Activated T-cell treated with anti-CD3 and anti-CD28 coated beads, Interleukin-2, amount 50 U/mL, for 1 hour (primary cell): Measurements from ENCODE around the gene ACSM5.
"Not testable (repeated sequence)": the region's sequence is repeated elsewhere in the genome, so short reads cannot be mapped to it uniquely, and the experiment has no call there.

Experiments
- DNase-seq: peaks from one replicate; pipeline ENCODE4 v3.0.0-alpha.2; 2020

The ACSM5 gene

DNA sequence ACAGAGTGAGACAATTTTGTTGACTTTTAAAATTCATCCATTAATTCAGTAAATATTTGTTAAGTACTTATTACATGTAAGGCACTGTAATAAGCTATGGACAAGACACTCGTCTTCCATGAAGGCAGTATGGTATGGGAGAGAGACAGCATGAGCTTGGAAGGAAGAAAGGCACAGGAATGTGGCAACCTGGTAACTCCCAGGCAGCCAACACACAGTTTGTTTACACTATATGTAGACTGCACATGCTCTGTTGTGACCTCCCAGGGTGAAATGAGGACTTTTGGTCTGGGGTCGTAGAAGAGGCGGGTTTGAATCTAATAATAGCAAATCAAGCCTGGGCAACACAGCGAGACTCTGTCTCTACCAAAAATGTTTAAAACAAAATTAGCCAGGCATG is 51.0 kb downstream of the ACSM5 start:
- not testable (repeated sequence) for DNase-seq

DNA sequence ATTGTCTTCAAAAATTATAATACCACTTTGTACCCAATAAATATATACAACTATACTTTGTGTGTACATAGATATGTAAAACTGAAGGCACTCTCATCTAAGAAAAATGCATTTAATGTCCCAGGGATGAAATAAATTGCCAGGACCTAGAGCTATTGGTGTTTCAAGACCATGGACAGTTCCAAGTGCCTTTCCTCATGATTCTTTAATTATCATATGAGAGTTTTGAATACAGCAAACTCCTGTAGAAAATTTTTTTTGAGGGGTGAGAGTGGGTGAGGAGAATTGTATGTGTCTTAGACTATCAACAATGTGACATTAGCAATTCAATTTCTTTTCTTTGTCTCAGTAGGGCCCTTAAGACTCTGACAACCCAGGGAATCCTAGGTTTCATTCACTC is 59.6 kb downstream of the ACSM5 start:
- DNase-seq, result not testable (repeated sequence)

DNA sequence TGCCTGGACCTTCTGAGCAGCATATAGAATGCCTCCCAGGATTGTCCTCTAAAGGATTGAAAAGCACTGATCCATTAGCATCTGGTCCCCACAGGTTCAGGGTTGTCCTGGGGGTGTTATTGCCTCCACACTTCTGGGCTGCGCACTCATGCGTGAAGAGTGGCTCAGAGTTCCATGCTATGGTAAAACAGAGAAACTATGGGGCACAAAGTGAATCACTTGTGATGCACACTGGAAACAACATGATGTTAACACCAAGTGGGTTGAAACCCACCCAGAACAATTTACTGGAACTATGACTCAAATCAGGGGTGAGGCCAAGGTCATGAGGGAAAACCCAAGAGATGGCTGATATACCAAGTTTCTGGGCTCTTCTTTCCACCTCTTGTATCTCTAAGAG is 60.6 kb downstream of the ACSM5 start:
- DNase-seq, result not testable (repeated sequence)

DNA sequence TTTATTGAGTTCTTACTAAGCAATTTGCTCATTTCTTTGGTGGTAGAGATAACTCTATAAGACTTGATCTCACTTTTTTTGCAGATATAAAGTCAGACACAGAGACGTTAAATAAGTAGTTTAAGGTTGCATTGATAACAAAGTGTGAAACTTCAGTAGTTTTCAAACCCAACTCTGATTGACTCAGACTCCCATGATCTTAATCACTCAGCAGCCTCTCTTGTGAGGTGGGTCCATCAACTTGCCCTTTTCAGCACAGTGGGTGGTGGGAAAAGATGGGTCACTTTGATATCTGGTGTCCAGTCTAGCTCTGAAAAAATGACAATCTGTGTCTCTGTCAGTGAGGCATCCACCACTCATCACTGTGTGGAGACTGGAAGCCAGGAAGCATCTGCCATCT is 61.4 kb downstream of the ACSM5 start:
- DNase-seq, result not testable (repeated sequence)

DNA sequence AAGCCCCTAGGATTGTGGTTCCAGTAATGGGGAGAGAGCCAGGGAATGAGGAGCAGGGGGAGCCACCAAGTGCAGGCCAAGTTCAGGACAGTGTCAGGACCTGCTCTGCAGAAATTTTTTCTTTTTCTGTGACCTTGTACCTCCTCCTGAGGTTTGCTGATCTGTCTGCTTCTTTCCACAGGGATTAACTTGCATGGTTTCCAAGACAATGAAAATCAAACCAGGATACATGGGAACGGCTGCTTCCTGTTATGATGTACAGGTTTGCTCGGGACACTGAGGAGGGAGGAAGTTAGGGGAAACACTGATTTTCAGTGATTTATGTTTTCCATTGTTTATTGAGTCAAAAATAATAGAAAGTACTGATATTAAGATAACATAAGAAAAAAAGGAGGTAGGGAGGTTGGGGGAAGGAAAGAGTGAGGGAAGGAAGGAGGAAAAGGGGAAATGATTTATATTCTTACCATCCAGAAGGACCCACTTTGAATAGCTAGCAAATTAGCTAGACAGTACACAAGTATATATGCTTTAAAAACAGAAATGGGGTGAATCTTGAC is 67.9 kb downstream of the ACSM5 start:
- not testable (repeated sequence) for DNase-seq

DNA sequence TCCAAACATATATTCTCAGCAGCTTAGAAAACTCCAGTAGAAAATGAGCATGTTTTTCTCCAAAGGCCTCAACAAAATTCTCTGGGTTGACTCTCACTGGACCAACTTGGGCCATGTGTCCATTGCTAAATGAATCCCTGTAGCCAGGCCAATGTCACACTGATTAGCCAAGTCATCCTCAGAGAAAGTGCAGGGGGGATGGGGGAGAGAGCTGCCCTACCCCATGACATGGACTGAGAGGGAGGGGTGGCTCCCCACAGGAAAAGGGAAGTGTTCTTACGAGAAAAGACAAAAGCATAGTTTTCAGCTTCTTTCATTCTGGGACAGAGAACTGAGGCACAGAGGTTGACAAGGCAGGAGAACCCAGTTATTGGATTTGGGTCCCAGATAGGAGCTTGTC is 74.7 kb downstream of the ACSM5 start:
- DNase-seq, result not testable (repeated sequence)

DNA sequence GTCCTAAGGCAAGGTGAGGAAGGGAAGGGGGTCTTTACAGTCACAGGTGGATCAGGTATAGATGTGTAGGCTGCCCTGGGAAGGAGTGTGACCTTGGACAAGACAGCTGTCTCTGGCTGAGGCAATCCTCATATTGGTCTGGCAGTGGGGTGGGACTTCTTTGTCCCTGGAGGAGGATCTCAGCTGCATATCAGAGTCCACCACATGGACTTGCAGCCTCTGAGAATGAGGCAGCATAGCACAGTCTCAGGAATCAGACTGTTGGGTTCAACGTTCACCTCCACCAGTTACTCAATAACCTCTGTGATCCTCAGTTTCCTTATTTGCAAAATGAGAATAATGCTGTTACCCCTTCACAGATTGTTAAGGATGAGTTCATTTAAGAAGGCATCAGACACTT is 75.4 kb downstream of the ACSM5 start:
- no peak for DNase-seq

DNA sequence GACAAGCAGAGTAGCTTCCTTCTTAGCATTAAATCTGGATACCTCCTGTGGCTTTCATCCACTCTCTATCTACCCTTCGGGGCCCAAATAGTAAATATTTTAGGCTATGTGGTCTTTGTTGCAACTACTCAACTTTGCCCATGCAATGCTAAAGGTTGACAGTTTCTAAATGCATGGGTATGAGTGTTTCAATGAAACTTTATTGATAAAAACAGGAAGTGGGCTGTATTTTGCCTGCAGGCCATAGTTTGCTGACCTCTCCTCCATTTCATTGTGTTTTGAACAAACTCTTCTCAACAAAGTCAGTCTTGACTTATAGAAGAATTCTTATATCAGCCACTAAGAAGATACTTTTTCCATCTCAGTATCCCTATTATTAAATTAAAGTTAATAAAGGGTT is 76.1 kb downstream of the ACSM5 start:
- no peak for DNase-seq
